DMS 273 (cell line): ENCODE data around the gene SYT2.
A peak's percentile ranks its signal among the peaks of the same experiment; 100 is the strongest.

Experiments used
- DNase-seq: peaks from one replicate; lab custom pipeline; 2025; ENCODE audit not compliant: unreplicated experiment; lab: John Stamatoyannopoulos, UW

The SYT2 gene

GRCh38 chr1:202706851-202707250 lies 3.4 kb downstream of the SYT2 start:
- no peak for DNase-seq

- no peak for DNase-seq
These were observed 5.7 kb downstream of the SYT2 start for GRCh38 chr1:202704601-202705000.

- no peak for DNase-seq
These were observed 7.1 kb downstream of the SYT2 start for GRCh38 chr1:202703191-202703590.

- no peak for DNase-seq
These were observed 8.2 kb downstream of the SYT2 start for GRCh38 chr1:202702088-202702487.

GRCh38 chr1:202701200-202701599 lies 9.1 kb downstream of the SYT2 start:
- DNase-seq, result no peak

- DNase-seq, result no peak
These were observed 10.2 kb downstream of the SYT2 start for GRCh38 chr1:202700061-202700460.

GRCh38 chr1:202698276-202698675 lies 12.0 kb downstream of the SYT2 start:
- DNase-seq, result no peak

GRCh38 chr1:202697038-202697437 lies 13.2 kb downstream of the SYT2 start:
- DNase-seq, result peak; percentile 60

- no peak for DNase-seq
These were observed 15.9 kb downstream of the SYT2 start for GRCh38 chr1:202694314-202694713.

- DNase-seq, result peak; percentile 87
These were observed 17.2 kb downstream of the SYT2 start for GRCh38 chr1:202692959-202693555.

- DNase-seq, result peak; percentile 81
These were observed 18.4 kb downstream of the SYT2 start for GRCh38 chr1:202691816-202692215.

GRCh38 chr1:202689493-202690342 lies 20.5 kb downstream of the SYT2 start:
- DNase-seq, result no peak

- no peak for DNase-seq
These were observed 21.2 kb downstream of the SYT2 start for GRCh38 chr1:202689082-202689481.

GRCh38 chr1:202688401-202688800 lies 21.9 kb downstream of the SYT2 start:
- DNase-seq, result no peak

GRCh38 chr1:202687798-202688197 lies 22.5 kb downstream of the SYT2 start:
- DNase-seq, result no peak

- no peak for DNase-seq
These were observed 22.9 kb downstream of the SYT2 start for GRCh38 chr1:202687370-202687769.

GRCh38 chr1:202685641-202686040 lies 24.6 kb downstream of the SYT2 start:
- no peak for DNase-seq

- DNase-seq, result no peak
These were observed 25.5 kb downstream of the SYT2 start for GRCh38 chr1:202684716-202685115.

- DNase-seq, result no peak
These were observed 27.2 kb downstream of the SYT2 start for GRCh38 chr1:202683029-202683428.

- DNase-seq, result no peak
These were observed 27.8 kb downstream of the SYT2 start for GRCh38 chr1:202682477-202682876.

- no peak for DNase-seq
These were observed 28.4 kb downstream of the SYT2 start for GRCh38 chr1:202681736-202682420.
